Spleen (tissue), 7 donors: ENCODE results near the gene AP2M1.

Source experiments
- POLR2A ChIP-seq, 3 donors: fragments of 450-650 bp; IDR thresholded peaks; one replicate each; pipeline ENCODE4 v1.5.1; 2017; ENCODE audit warnings: antibody characterized with exemption in 3 of 3, mild to moderate bottlenecking in 1 of 3
- TF ChIP-seq, protein P1 (sequence below), 11 experiments: fragments of 200-600 bp in 7 of 11; fragments of 450-650 bp in 4 of 11; sonication (generic) in 4 of 11; IDR thresholded peaks in 8 of 11; conservative IDR thresholded peaks in 3 of 11; 1 replicate in 7 of 11; 2 replicates in 4 of 11; pipeline versions ENCODE4 v1.4.0 to v1.8.0; 2016 to 2021; ENCODE audit warnings: antibody characterized with exemption in 11 of 11, inconsistent platforms in 4 of 11, mild to moderate bottlenecking in 1 of 11
- donor health status: DM: no; HTN: no; CAD: no; lungs with moderate emphysema.
- donor health status: DM: no; HTN: no; CAD: no.
- donor health status: DM: no; HTN: no; CAD: no.

DNA sequence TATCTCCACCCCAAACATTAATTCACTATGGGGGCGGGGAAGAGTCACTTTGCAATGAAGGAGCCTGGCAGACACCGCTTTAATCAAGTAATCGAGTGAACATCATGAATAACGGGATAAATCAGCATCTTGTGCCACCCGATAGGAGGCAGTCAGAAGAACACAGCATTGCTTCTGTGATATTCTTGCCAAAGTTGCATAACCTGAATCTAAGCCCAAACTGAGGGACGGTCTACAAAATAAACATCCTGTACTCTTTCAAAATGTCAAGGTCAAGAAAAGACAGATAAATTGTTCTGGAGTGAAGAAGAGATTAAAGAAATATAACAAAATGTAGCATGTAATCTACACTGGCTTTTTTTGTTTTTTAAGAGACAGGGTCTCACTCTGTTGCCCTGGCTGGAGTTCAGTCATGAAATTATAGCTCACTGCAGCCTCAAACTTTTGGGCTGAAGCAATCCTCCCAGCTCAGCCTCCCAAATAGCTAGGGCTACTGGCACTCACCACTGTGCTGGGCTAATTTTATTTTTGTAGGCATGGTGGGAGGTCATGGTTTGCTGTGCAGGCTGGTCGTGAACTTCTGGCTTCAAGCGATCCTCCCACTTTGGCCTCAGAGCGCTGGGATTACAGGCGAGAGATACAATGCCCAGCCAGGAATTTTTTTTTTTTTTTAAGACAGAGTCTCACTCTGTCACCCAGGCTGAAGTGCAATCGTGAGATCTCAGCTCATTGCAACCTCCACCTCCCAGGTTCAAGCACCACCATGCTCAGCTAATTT is 34.7 kb downstream of the AP2M1 start:
- TF ChIP-seq, protein P1, sequence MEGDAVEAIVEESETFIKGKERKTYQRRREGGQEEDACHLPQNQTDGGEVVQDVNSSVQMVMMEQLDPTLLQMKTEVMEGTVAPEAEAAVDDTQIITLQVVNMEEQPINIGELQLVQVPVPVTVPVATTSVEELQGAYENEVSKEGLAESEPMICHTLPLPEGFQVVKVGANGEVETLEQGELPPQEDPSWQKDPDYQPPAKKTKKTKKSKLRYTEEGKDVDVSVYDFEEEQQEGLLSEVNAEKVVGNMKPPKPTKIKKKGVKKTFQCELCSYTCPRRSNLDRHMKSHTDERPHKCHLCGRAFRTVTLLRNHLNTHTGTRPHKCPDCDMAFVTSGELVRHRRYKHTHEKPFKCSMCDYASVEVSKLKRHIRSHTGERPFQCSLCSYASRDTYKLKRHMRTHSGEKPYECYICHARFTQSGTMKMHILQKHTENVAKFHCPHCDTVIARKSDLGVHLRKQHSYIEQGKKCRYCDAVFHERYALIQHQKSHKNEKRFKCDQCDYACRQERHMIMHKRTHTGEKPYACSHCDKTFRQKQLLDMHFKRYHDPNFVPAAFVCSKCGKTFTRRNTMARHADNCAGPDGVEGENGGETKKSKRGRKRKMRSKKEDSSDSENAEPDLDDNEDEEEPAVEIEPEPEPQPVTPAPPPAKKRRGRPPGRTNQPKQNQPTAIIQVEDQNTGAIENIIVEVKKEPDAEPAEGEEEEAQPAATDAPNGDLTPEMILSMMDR (IDR thresholded peaks at IDR 0.05 in 8 of 11, conservative IDR thresholded peaks at IDR 0.05 in 3 of 11), result no peak
- no peak for TF ChIP-seq POLR2A (IDR thresholded peaks at IDR 0.05)
